Keratinocyte (primary cell): ENCODE measurements around the gene GNAL. TPM values are rescaled to one million over a fixed set of nuclear protein-coding genes. Genes with fewer than 3 reads are reported as not detected.

Experiments used
- DNase-seq: peaks from one replicate; pipeline ENCODE4 v3.0.0-alpha.2; 2011; ENCODE audit warnings: low read depth, missing footprints, low spot score
- FAIRE-seq: peaks from 2 replicates; lab custom pipeline; 2011; peaks lifted over from hg19 to GRCh38; lab: Jason Lieb, UNC
- H2AFZ ChIP-seq: 2 replicates; pipeline ENCODE4 v1.6.0; 2012; ENCODE audit warnings: low read length, control low read depth, inconsistent platforms; ENCODE audit not compliant: control insufficient read depth
- H3K27ac ChIP-seq: 2 replicates; pipeline ENCODE4 v1.5.1; 2011; ENCODE audit warnings: low read length; ENCODE audit not compliant: control insufficient read depth, insufficient read depth
- H3K27me3 ChIP-seq: 3 replicates; pipeline ENCODE4 v1.6.0; 2011; ENCODE audit warnings: low read length; ENCODE audit not compliant: control insufficient read depth, insufficient read depth; ENCODE audit errors: extremely low read depth
- H3K36me3 ChIP-seq, 2 experiments: 2 replicates in 1 of 2; 3 replicates in 1 of 2; pipeline ENCODE4 v1.5.1; 2011; ENCODE audit warnings: low read length in 2 of 2, mild to moderate bottlenecking in 1 of 2; ENCODE audit not compliant: control insufficient read depth in 2 of 2, insufficient read depth in 2 of 2; ENCODE audit errors: extremely low read depth in 1 of 2
- H3K4me1 ChIP-seq: 3 replicates; pipeline ENCODE4 v1.5.1; 2011; ENCODE audit warnings: low read length; ENCODE audit not compliant: control insufficient read depth, insufficient read depth; ENCODE audit errors: extremely low read depth
- H3K4me2 ChIP-seq: 3 replicates; pipeline ENCODE4 v1.6.0; 2011; ENCODE audit warnings: low read depth, low read length; ENCODE audit not compliant: control insufficient read depth, insufficient read depth; ENCODE audit errors: extremely low read depth
- H3K4me3 ChIP-seq, 3 experiments: fragments of 200-600 bp in 1 of 3; sonication (generic) in 1 of 3; 2 replicates in 2 of 3; 3 replicates in 1 of 3; pipeline ENCODE4 v1.5.1; 2011 to 2016; ENCODE audit warnings: low read length in 3 of 3, mild to moderate bottlenecking in 3 of 3, control low read depth in 2 of 3, inconsistent platforms in 1 of 3, low read depth in 1 of 3, mixed read lengths in 1 of 3, mixed run types in 1 of 3, moderate library complexity in 1 of 3; ENCODE audit not compliant: control insufficient read depth in 2 of 3, insufficient read depth in 2 of 3; ENCODE audit errors: extremely low read depth in 1 of 3
- H3K79me2 ChIP-seq: 2 replicates; pipeline ENCODE4 v1.6.0; 2012; ENCODE audit warnings: low read length; ENCODE audit not compliant: control insufficient read depth, insufficient read depth
- H3K9ac ChIP-seq: 3 replicates; pipeline ENCODE4 v1.6.0; 2011; ENCODE audit warnings: low read length; ENCODE audit not compliant: control insufficient read depth, insufficient read depth; ENCODE audit errors: extremely low read depth
- H3K9me1 ChIP-seq: 3 replicates; pipeline ENCODE4 v1.6.0; 2011; ENCODE audit warnings: low read length; ENCODE audit not compliant: control insufficient read depth, insufficient read depth; ENCODE audit errors: extremely low read depth
- H3K9me3 ChIP-seq: 2 replicates; pipeline ENCODE4 v1.5.1; 2012; ENCODE audit warnings: low read depth, low read length; ENCODE audit not compliant: control insufficient read depth
- H4K20me1 ChIP-seq: 3 replicates; pipeline ENCODE4 v1.6.0; 2011; ENCODE audit warnings: low read length; ENCODE audit not compliant: control insufficient read depth, insufficient read depth; ENCODE audit errors: extremely low read depth
- CTCF ChIP-seq, 3 experiments: IDR thresholded peaks in 1 of 3; conservative IDR thresholded peaks in 1 of 3; optimal IDR thresholded peaks in 1 of 3; 2 replicates in 2 of 3; 3 replicates in 1 of 3; pipeline versions ENCODE3 to v1.5.1; 2011; ENCODE audit warnings: low read length in 3 of 3, mild to moderate bottlenecking in 3 of 3, moderate library complexity in 2 of 3, control low read depth in 1 of 3, inconsistent platforms in 1 of 3; ENCODE audit not compliant: insufficient read depth in 2 of 3; ENCODE audit errors: extremely low read depth in 1 of 3
- EZH2 ChIP-seq: IDR thresholded peaks from one replicate; pipeline ENCODE4 v1.6.1; 2012; ENCODE audit warnings: inconsistent platforms, mild to moderate bottlenecking, low read length, moderate library complexity
- dilution Hi-C: fragments of 300-500 bp; cut with MboI; formaldehyde crosslinking; loops from one replicate; pipeline ENCODE4 v1.7.0; 2020; ENCODE audit warnings: low sequenced_read_pairs; ENCODE audit not compliant: extremely low pct_ligation_motif_present
- polyA plus RNA-seq, 5 experiments: library from polyadenylated mRNA; depleted of rRNA in 3 of 5; stranded (reverse) in 3 of 5; stranded (forward) in 1 of 5; unstranded in 1 of 5; fragments of >200 nt; gene quantifications; 1 replicate in 1 of 5; 2 replicates in 3 of 5; 3 replicates in 1 of 5; pipeline versions ENCODE4 v1.2.1 to v1.2.3, GENCODE V29; 2011 to 2012; ENCODE audit warnings: missing spikeins in 2 of 5, low read depth in 1 of 5, low replicate concordance in 1 of 5

GNAL gene
- polyA plus RNA-seq, 1 donor (not counting 4 experiments of a cell fraction or from before 2014, with no cell fraction given): 30.0 TPM

DNA sequence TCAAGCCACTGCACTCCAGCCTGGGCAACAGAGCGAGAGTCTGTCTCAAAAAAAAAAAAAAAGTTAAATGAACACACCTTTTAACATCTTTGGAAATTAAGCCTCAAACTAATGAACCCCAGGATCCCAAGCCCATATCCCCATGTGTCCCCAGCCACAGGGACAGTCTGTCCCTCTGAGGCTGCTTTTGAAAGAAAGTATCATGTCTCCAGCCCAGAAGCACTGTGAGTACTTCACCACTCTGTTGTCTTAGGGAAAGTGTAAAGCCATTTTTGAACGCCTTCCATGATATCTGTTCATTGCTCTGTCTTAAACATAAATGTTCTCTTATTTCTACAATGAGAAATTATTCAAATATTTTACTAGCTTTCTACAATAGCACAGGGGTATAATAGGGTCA lies 110.0 kb downstream of the GNAL start:
- H3K9me3 ChIP-seq: no peaks in the 10 kb centered on the region
- H2AFZ ChIP-seq: no peak overlapping the region
- no peaks in the 10 kb centered on the region for H3K79me2 ChIP-seq
- no peak overlapping the region for H3K27ac ChIP-seq
- no peak overlapping the region for H3K9ac ChIP-seq
- H3K9me1 ChIP-seq: no peaks in the 10 kb centered on the region
- no peaks in the 10 kb centered on the region for H3K27me3 ChIP-seq
- no peak for FAIRE-seq
- H3K4me1 ChIP-seq: no peaks in the 10 kb centered on the region
- dilution Hi-C loops: no loop called here
- TF ChIP-seq CTCF (optimal IDR thresholded peaks at IDR 0.05 in 1 of 3, IDR thresholded peaks at IDR 0.05 in 1 of 3, conservative IDR thresholded peaks at IDR 0.05 in 1 of 3; ENCODE audit: extremely low read depth in 1 of 3, insufficient read depth in 2 of 3, low read length in 3 of 3): no peak
- TF ChIP-seq EZH2: no peak
- no peak overlapping the region for H3K4me3 ChIP-seq
- DNase-seq: no peak
- no peaks in the 10 kb centered on the region for H3K36me3 ChIP-seq
- peaks cover 3% of the 10 kb centered on the region for H4K20me1 ChIP-seq
- no peak overlapping the region for H3K4me2 ChIP-seq

GRCh38 chr18:11800566-11801334 lies 111.7 kb downstream of the GNAL start:
- Histone ChIP-seq H3K9ac (no peak overlapping the region), H3K4me1 (no peaks in the 10 kb centered on the region), H4K20me1 (peaks cover 3% of the 10 kb centered on the region), H3K79me2 (no peaks in the 10 kb centered on the region), H3K27ac (no peak overlapping the region), H2AFZ (no peak overlapping the region), H3K9me3 (no peaks in the 10 kb centered on the region), H3K4me3 (no peak overlapping the region), H3K27me3 (no peaks in the 10 kb centered on the region), H3K9me1 (no peaks in the 10 kb centered on the region), H3K4me2 (no peak overlapping the region), H3K36me3 (no peaks in the 10 kb centered on the region)
- no peak for TF ChIP-seq CTCF (optimal IDR thresholded peaks at IDR 0.05 in 1 of 3, IDR thresholded peaks at IDR 0.05 in 1 of 3, conservative IDR thresholded peaks at IDR 0.05 in 1 of 3; ENCODE audit: extremely low read depth in 1 of 3, insufficient read depth in 2 of 3, low read length in 3 of 3)
- no peak for TF ChIP-seq EZH2
- FAIRE-seq (no peak), DNase-seq (no peak)
- dilution Hi-C loops: no loop called here
